ENCODE measurements around the gene MYCN.
"Not testable (repeated sequence)": the region's sequence is repeated elsewhere in the genome, so short reads cannot be mapped to it uniquely, and the experiment has no call there.

MYCN gene

DNA sequence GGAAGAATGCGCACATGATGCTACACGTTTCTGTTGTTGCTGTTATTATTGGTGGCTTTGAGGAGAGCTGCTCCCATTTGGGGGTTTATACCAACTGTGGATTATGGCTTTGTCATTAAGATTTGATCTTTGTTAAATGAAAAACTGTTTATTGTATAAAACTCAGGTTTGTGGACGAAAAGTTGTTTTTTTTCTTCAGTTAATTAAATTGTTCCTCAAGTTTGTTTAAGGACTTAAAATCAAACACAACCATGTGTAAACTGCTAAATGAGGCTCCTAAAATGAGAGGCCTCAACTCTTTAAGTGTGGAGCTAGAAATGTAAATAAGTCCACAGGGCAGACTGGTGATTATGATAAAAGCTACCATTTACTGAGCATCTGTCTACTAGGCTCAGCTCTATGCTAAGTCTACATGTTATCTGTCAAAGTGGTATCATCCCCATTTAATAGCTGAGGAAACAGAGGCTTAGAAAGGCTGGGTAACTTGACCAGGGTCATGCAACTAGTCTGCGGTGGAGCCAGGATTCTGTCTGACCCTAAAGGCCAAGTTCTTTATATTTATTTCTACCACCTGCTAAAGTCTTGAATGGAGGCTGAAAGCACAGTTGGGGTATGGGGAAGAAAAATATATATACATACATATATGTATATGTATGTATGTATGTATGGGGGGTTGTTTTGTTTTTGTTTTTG, 4.1 kb downstream of the MYCN start:
- Histone ChIP-seq H3K9ac (ENCODE audit: low read length) (no peak overlapping the region), H3K27me3 (ENCODE audit: control insufficient read depth, insufficient read depth, low read length) (peaks cover 3% of the 10 kb centered on the region), H3K4me3 (ENCODE audit: low read length) (no peak overlapping the region), H3K4me1 (ENCODE audit: control insufficient read depth, insufficient read depth, low read length) (peaks cover 4% of the 10 kb centered on the region), H3K27ac (ENCODE audit: low read depth, low read length) (no peak overlapping the region), H3K36me3 (ENCODE audit: control insufficient read depth, insufficient read depth, low read length) (no peaks in the 10 kb centered on the region)

DNA sequence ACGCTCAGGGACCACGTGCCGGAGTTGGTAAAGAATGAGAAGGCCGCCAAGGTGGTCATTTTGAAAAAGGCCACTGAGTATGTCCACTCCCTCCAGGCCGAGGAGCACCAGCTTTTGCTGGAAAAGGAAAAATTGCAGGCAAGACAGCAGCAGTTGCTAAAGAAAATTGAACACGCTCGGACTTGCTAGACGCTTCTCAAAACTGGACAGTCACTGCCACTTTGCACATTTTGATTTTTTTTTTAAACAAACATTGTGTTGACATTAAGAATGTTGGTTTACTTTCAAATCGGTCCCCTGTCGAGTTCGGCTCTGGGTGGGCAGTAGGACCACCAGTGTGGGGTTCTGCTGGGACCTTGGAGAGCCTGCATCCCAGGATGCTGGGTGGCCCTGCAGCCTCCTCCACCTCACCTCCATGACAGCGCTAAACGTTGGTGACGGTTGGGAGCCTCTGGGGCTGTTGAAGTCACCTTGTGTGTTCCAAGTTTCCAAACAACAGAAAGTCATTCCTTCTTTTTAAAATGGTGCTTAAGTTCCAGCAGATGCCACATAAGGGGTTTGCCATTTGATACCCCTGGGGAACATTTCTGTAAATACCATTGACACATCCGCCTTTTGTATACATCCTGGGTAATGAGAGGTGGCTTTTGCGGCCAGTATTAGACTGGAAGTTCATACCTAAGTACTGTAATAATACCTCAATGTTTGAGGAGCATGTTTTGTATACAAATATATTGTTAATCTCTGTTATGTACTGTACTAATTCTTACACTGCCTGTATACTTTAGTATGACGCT, 5.8 kb downstream of the MYCN start:
- Histone ChIP-seq H3K27ac (ENCODE audit: low read depth, low read length) (no peak overlapping the region), H3K4me1 (ENCODE audit: control insufficient read depth, insufficient read depth, low read length) (no peaks in the 10 kb centered on the region), H3K27me3 (ENCODE audit: control insufficient read depth, insufficient read depth, low read length) (peaks cover 3% of the 10 kb centered on the region), H3K36me3 (ENCODE audit: control insufficient read depth, insufficient read depth, low read length) (no peaks in the 10 kb centered on the region), H3K9ac (ENCODE audit: low read length) (no peak overlapping the region), H3K4me3 (ENCODE audit: low read length) (no peak overlapping the region)

DNA sequence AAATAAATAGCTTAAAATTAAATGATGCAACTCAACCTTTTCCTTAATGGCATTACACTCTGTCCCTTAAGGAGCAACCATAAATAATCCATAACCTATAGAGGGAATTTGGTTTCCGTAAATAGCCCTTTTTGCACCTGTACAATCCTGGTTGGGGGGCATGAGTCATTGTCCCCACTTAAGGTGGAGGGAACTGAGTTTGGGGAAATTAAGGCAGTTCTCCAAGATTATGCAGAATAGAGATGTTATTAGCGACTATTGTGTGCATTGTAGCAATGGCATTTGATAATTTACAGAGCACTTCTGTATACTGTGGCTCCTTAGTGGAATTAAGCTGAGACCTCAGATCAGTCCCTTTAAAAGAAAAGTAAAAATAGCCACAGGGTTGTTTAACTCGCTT, 6.6 kb downstream of the MYCN start:
- Histone ChIP-seq H3K27ac (ENCODE audit: low read depth, low read length) (no peak overlapping the region), H3K27me3 (ENCODE audit: control insufficient read depth, insufficient read depth, low read length) (peaks cover 3% of the 10 kb centered on the region), H3K4me3 (ENCODE audit: low read length) (no peak overlapping the region), H3K9ac (ENCODE audit: low read length) (no peak overlapping the region), H3K36me3 (ENCODE audit: control insufficient read depth, insufficient read depth, low read length) (no peaks in the 10 kb centered on the region), H3K4me1 (ENCODE audit: control insufficient read depth, insufficient read depth, low read length) (no peaks in the 10 kb centered on the region)

DNA sequence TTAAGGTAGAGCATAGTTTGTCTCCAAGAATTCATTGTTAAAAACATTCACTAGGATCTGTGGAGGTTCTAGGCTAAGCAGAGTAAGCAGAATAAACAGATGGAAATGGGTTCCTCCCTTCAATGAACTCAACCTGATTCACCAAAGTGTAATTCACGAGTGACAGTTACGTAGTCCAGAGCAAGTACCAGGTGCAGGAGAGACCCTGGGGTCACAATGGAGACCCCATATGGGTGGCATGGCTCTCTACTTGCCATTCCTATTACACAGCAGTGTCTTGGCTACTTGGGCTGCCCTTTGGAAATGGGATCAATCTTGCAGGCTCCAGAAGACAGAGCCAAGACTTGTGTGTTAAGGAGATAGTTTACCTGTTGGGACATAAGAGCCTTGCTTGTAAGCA, 7.1 kb downstream of the MYCN start:
- Histone ChIP-seq H3K9ac (ENCODE audit: low read length) (no peak overlapping the region), H3K36me3 (ENCODE audit: control insufficient read depth, insufficient read depth, low read length) (no peaks in the 10 kb centered on the region), H3K4me3 (ENCODE audit: low read length) (no peak overlapping the region), H3K27ac (ENCODE audit: low read depth, low read length) (no peak overlapping the region), H3K27me3 (ENCODE audit: control insufficient read depth, insufficient read depth, low read length) (peaks cover 3% of the 10 kb centered on the region), H3K4me1 (ENCODE audit: control insufficient read depth, insufficient read depth, low read length) (no peaks in the 10 kb centered on the region)

DNA sequence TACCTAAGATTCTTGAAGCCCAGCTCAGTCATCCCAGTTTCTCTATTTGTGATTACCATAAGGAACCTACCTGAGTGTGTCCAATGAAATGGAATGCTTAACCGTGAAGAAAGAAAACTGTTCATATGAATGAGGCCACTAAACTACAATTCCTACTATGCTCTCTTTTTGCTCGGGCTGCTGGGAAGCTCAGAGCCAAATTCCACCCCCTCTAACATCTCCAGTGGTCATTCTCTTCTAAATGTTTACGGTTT, 8.3 kb downstream of the MYCN start:
- H3K4me1 ChIP-seq (ENCODE audit: control insufficient read depth, insufficient read depth, low read length), result no peaks in the 10 kb centered on the region
- no peaks in the 10 kb centered on the region for H3K27me3 ChIP-seq (ENCODE audit: control insufficient read depth, insufficient read depth, low read length)
- H3K9ac ChIP-seq (ENCODE audit: low read length), result no peak overlapping the region
- H3K27ac ChIP-seq (ENCODE audit: low read depth, low read length), result no peak overlapping the region
- no peaks in the 10 kb centered on the region for H3K36me3 ChIP-seq (ENCODE audit: control insufficient read depth, insufficient read depth, low read length)
- no peak overlapping the region for H3K4me3 ChIP-seq (ENCODE audit: low read length)

DNA sequence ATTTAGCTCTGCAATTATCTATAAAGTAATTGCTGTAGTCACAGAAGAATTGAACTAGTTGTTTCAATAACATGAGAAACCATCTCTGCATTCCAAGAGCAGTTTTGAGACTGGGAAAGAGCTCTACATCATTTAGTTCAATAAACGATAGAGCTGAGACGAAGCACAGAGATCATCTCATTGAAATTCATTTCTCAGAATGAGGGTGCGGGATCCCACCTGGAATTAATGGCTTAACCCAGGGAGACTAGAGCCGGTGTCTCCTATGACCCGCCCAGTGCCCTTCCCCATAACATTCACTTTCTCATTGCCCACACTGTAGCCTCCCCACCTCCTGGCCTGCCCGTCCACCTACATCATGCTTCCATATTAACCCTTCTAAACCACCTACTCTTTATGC, 8.8 kb downstream of the MYCN start:
- no peaks in the 10 kb centered on the region for H3K27me3 ChIP-seq (ENCODE audit: control insufficient read depth, insufficient read depth, low read length)
- H3K4me3 ChIP-seq (ENCODE audit: low read length), result no peak overlapping the region
- no peaks in the 10 kb centered on the region for H3K4me1 ChIP-seq (ENCODE audit: control insufficient read depth, insufficient read depth, low read length)
- no peak overlapping the region for H3K27ac ChIP-seq (ENCODE audit: low read depth, low read length)
- H3K9ac ChIP-seq (ENCODE audit: low read length), result no peak overlapping the region
- H3K36me3 ChIP-seq (ENCODE audit: control insufficient read depth, insufficient read depth, low read length), result no peaks in the 10 kb centered on the region

DNA sequence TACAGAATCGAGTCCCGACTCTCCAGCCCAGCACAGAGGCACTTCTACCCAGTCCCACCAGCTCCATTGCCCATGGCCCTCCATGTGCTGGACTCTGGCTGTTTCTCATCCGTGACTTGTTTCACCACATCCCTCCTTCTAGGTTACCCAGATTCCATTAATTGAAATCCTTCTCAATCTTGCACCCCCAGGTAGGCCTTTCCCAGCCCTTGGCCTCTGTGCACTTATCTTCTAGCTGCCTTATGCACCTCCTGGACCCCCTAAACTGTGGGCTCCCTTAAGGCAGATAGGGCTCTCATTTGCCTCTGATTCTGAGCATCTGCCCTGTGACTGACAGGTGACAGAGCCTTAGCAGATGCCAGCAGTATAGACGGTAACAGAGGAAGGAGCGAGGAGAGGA, 9.2 kb downstream of the MYCN start:
- Histone ChIP-seq H3K27me3 (ENCODE audit: control insufficient read depth, insufficient read depth, low read length) (no peaks in the 10 kb centered on the region), H3K4me1 (ENCODE audit: control insufficient read depth, insufficient read depth, low read length) (no peaks in the 10 kb centered on the region), H3K36me3 (ENCODE audit: control insufficient read depth, insufficient read depth, low read length) (no peaks in the 10 kb centered on the region), H3K4me3 (ENCODE audit: low read length) (no peak overlapping the region), H3K27ac (ENCODE audit: low read depth, low read length) (no peak overlapping the region), H3K9ac (ENCODE audit: low read length) (no peak overlapping the region)

DNA sequence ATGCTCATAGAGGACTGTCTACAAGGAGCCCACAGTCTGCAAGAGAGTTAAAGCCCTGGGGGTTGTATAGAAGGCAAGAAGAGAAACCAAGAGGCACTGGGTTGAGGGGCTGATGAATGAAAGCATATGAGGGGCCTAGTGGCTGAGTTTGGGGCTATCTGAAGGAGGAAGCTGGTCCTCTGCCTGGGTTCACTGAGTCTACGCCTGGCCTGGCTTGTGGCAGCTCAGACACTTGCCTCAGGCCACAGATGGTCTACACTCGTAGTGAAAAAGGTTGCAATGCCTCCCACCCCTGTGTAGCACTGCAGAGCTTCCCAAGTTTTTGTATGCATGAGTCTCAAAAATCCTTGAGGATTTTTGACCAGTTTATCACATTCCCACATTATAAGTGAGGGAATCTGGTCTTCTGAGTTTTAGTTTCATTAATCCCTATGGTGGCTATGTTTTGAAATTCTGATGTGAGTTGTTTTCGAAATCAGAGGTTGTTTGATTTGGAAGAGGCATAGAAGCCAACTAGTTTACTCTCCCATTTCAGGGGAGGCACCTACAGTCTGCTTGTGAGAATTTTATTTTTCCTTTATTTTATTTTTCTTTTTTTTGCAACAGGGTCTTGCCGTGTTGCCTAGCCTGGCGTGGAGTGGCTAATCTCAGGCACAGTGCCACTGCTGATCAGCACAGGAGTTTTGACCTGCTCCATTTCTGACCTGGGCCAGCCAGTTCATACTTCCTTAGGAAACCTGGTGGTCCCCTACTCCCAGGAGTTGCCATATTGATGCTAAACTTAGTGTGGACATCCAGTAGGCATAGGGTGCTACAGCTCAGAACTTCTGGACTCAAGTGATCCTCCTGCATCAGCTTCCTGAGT, 10.0 kb downstream of the MYCN start:
- Histone ChIP-seq H3K9ac (ENCODE audit: low read length) (no peak overlapping the region), H3K36me3 (ENCODE audit: control insufficient read depth, insufficient read depth, low read length) (no peaks in the 10 kb centered on the region), H3K4me3 (ENCODE audit: low read length) (no peak overlapping the region), H3K4me1 (ENCODE audit: control insufficient read depth, insufficient read depth, low read length) (no peaks in the 10 kb centered on the region), H3K27me3 (ENCODE audit: control insufficient read depth, insufficient read depth, low read length) (no peaks in the 10 kb centered on the region), H3K27ac (ENCODE audit: low read depth, low read length) (no peak overlapping the region)

DNA sequence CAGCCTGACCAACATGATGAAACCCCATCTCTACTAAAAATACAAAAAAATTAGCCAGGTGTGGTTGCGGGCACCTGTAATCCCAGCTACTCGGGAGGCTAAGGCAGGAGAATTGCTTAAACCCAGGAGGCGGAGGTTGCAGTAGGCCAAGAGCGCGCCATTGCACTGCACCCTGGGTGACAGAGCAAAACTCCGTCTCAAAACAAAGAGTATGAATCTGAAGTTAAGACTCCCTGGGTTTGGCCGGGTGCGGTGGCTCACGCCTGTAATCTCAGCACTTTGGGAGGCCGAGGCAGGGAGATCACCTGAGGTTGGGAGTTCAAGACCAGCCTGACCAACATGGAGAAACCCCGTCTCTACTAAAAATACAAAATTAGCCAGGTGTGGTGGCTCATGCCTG, 11.6 kb downstream of the MYCN start:
- H3K27ac ChIP-seq (ENCODE audit: low read depth, low read length); H3K4me3 ChIP-seq (ENCODE audit: low read length); H3K36me3 ChIP-seq (ENCODE audit: control insufficient read depth, insufficient read depth, low read length); H3K4me1 ChIP-seq (ENCODE audit: control insufficient read depth, insufficient read depth, low read length); H3K9ac ChIP-seq (ENCODE audit: low read length); H3K27me3 ChIP-seq (ENCODE audit: control insufficient read depth, insufficient read depth, low read length): not testable (repeated sequence)

DNA sequence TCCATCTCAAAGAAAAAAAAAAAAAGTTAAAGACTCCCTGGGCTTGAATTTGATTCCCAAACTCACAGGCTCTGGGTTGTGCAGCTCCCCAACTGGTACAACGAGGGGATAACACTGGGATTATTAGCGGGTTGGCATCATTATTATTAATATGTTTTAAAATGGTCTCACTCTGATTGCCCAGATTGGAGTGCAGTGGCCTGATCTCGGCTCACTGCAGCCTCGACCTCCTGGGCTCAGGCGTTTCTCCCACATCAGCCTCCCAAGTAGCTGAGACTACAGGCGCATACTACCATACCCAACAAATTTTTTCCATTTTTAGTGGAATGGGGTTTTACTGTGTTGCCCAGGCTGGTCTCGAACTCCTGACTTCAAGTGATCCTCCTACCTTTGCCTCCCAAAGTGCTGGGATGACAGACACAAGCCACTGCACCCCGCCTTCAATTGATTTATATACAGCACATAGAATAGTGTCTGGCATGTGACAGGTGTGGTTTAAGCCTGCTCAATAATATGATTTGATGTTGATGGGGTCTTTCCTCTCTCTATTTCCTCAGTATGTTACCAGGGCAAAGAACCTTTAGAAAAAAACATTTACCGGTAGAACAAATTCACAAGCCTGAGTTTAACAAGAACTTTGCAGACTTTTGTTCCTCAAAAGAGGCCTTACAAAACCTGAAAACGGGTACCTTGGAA, 12.2 kb downstream of the MYCN start:
- no peaks in the 10 kb centered on the region for H3K4me1 ChIP-seq (ENCODE audit: control insufficient read depth, insufficient read depth, low read length)
- H3K36me3 ChIP-seq (ENCODE audit: control insufficient read depth, insufficient read depth, low read length), result no peaks in the 10 kb centered on the region
- no peak overlapping the region for H3K9ac ChIP-seq (ENCODE audit: low read length)
- H3K27ac ChIP-seq (ENCODE audit: low read depth, low read length), result no peak overlapping the region
- H3K4me3 ChIP-seq (ENCODE audit: low read length), result no peak overlapping the region
- H3K27me3 ChIP-seq (ENCODE audit: control insufficient read depth, insufficient read depth, low read length), result no peaks in the 10 kb centered on the region

DNA sequence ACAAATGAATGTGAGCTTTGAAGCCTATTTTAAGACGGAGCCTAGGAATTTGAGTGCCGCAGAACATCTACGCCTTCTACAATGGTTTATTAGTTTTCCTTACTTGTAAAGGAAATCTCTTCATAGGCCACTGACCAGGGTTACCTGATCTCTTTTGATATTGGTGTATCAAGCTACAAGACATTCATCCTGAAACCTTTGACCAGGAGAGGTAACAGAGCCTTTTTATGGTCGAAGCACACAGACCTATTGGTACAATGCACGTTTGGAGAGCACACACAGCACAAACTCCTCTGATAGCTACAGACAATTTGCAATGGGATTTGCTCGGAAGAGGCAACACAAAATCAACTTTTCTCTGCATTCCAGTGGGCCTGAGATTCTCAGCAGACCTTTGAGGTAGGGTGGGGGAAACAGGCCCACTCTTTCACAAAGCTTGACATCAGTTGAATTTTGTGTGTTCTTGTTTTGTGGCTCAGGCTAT, 12.8 kb downstream of the MYCN start:
- Histone ChIP-seq H3K36me3 (ENCODE audit: control insufficient read depth, insufficient read depth, low read length) (no peaks in the 10 kb centered on the region), H3K4me1 (ENCODE audit: control insufficient read depth, insufficient read depth, low read length) (no peaks in the 10 kb centered on the region)

More for the DNA sequence above, 12.8 kb downstream of the MYCN start:
- Histone ChIP-seq H3K4me3 (ENCODE audit: low read length) (no peak overlapping the region), H3K27me3 (ENCODE audit: control insufficient read depth, insufficient read depth, low read length) (no peaks in the 10 kb centered on the region), H3K27ac (ENCODE audit: low read depth, low read length) (no peak overlapping the region), H3K9ac (ENCODE audit: low read length) (no peak overlapping the region)

Data from rectal smooth muscle tissue (tissue), 1 donor.